ENCODE results near the gene CKB. TPM values are rescaled to one million over a fixed set of nuclear protein-coding genes. Genes with fewer than 3 reads are reported as not detected.

CKB gene
- total and polyA plus RNA-seq, 5 experiments from 2014 or later, result 0.69 to 1.8 TPM; not detected in 3

- peak in 2 of 10 donors; percentile 3 to 32 for DNase-seq
- Mint-ChIP-seq H3K9me3 (no peaks in the 10 kb centered on the region), H3K27ac (no peak overlapping the region), H3K4me1 (peaks cover 0 to 3% (median 2%) of the 10 kb centered on the region in 4 donors), H3K4me3 (no peak overlapping the region), H3K27me3 (peaks cover 0 to 3% (median 0%) of the 10 kb centered on the region in 5 donors), H3K36me3 (no peaks in the 10 kb centered on the region)
- ATAC-seq, result no peak
- POLR2A ChIA-PET, result no interaction called here
Measured at GRCh38 chr14:103540821-103541708, 18.4 kb upstream of the CKB start.

- Mint-ChIP-seq H3K9me3 (no peaks in the 10 kb centered on the region), H3K27me3 (peaks cover 0 to 1% (median 0%) of the 10 kb centered on the region in 5 donors), H3K27ac (no peak overlapping the region), H3K4me1 (peaks cover 0 to 3% (median 2%) of the 10 kb centered on the region in 4 donors), H3K36me3 (no peaks in the 10 kb centered on the region), H3K4me3 (no peak overlapping the region)
- POLR2A ChIA-PET, result interaction anchor here (1.1 to 1.6 kb wide), 2 partner anchors 23 kb away, joined by 3 to 4 read pairs; no protein-coding TSS in a partner anchor
- no peak for DNase-seq
- peak; percentile 31 to 33 for ATAC-seq
Measured at GRCh38 chr14:103539056-103539825, 16.6 kb upstream of the CKB start.

- peak in 1 of 10 donors; percentile 3 for DNase-seq
- Mint-ChIP-seq H3K9me3 (no peaks in the 10 kb centered on the region), H3K27ac (no peak overlapping the region), H3K27me3 (peaks cover 0 to 1% (median 0%) of the 10 kb centered on the region in 5 donors), H3K36me3 (peaks cover 0 to 2% (median 0%) of the 10 kb centered on the region in 3 donors), H3K4me1 (peaks cover 0 to 3% (median 2%) of the 10 kb centered on the region in 4 donors), H3K4me3 (no peak overlapping the region)
- ATAC-seq, result no peak
- POLR2A ChIA-PET, result interaction anchor here (1.1 to 1.6 kb wide), 2 partner anchors 23 kb away, joined by 3 to 4 read pairs; no protein-coding TSS in a partner anchor
Measured at GRCh38 chr14:103538291-103539055, 15.8 kb upstream of the CKB start.

GRCh38 chr14:103537175-103537990 lies 14.8 kb upstream of the CKB start:
- ATAC-seq (no peak), DNase-seq (peak in 1 of 10 donors; percentile 1)
- peak overlapping the region in 4 of 10 donors; percentile 13 to 85 (median 61) for H3K27ac Mint-ChIP-seq
- H3K36me3 Mint-ChIP-seq, result peaks cover 0 to 2% (median 0%) of the 10 kb centered on the region in 3 donors
- no peaks in the 10 kb centered on the region for H3K27me3 Mint-ChIP-seq
- no peaks in the 10 kb centered on the region for H3K9me3 Mint-ChIP-seq
- H3K4me1 Mint-ChIP-seq, result peaks cover 0 to 3% (median 2%) of the 10 kb centered on the region in 4 donors
- H3K4me3 Mint-ChIP-seq, result peak overlapping the region in 1 of 10 donors; percentile 4
- POLR2A ChIA-PET, result no interaction called here

GRCh38 chr14:103536693-103537092 lies 14.1 kb upstream of the CKB start:
- peaks cover 1 to 5% (median 3%) of the 10 kb centered on the region in 4 donors for H3K4me1 Mint-ChIP-seq
- H3K36me3 Mint-ChIP-seq, result peaks cover 0 to 2% (median 0%) of the 10 kb centered on the region in 3 donors
- POLR2A ChIA-PET, result no interaction called here
- H3K27me3 Mint-ChIP-seq, result no peaks in the 10 kb centered on the region
- H3K27ac Mint-ChIP-seq, result peak overlapping the region in 4 of 10 donors; percentile 13 to 85 (median 56)
- ATAC-seq, result no peak
- DNase-seq, result peak in 1 of 10 donors; percentile 2
- no peak overlapping the region for H3K4me3 Mint-ChIP-seq
- H3K9me3 Mint-ChIP-seq, result no peaks in the 10 kb centered on the region

DNA sequence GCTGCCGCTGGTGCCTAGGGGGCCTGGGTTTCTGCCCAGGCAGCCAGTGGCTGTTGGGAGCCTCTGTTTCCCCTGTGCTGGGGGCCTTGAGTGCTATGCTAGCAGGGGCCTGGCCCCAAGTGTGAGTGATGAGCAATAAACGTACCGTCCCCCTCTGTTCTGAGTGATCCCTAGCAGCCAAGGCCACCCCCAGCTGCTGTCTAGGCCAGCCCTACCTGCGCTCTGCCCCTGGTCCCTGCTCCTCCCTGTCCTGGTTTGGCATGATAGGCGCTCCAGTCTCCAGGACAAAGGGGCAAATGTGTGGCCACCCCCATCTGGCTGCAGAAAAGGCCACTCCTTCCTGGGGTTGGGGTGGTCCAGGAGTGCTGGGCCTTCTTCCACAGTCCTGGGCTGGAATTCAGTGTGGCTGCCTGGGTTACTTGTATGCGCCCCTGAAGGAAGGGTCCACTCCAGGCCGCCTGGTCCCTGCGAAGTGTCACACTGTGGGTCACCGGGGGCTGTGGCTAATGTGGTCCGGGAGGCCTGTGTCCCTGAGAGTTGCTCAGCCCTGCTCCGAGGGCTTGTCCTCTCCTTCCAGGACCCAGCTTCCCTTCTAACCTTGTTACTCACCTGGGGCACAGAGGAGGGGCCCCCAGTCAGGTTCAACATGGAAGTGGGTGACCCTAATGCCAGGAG lies 13.4 kb upstream of the CKB start:
- Mint-ChIP-seq H3K9me3 (no peaks in the 10 kb centered on the region), H3K4me1 (peaks cover 4 to 12% (median 8%) of the 10 kb centered on the region in 4 donors), H3K36me3 (peaks cover 0 to 2% (median 0%) of the 10 kb centered on the region in 3 donors), H3K27me3 (no peaks in the 10 kb centered on the region), H3K4me3 (no peak overlapping the region), H3K27ac (peak overlapping the region in 1 of 10 donors; percentile 59)
- no peak for DNase-seq
- POLR2A ChIA-PET, result interaction anchor here (0.6 kb wide), 1 partner anchor 1400 kb away, joined by 4 read pairs; no protein-coding TSS in a partner anchor
- ATAC-seq, result no peak

- POLR2A ChIA-PET, result interaction anchor here (0.6 kb wide), 1 partner anchor 1399 kb away, joined by 4 read pairs; no protein-coding TSS in a partner anchor
- Mint-ChIP-seq H3K4me1 (peaks cover 9 to 19% (median 13%) of the 10 kb centered on the region in 4 donors), H3K27me3 (no peaks in the 10 kb centered on the region), H3K4me3 (no peak overlapping the region), H3K9me3 (no peaks in the 10 kb centered on the region), H3K36me3 (peaks cover 0 to 2% (median 0%) of the 10 kb centered on the region in 3 donors), H3K27ac (no peak overlapping the region)
- DNase-seq, result no peak
- ATAC-seq, result no peak
Measured at GRCh38 chr14:103535081-103535890, 12.7 kb upstream of the CKB start.

DNA sequence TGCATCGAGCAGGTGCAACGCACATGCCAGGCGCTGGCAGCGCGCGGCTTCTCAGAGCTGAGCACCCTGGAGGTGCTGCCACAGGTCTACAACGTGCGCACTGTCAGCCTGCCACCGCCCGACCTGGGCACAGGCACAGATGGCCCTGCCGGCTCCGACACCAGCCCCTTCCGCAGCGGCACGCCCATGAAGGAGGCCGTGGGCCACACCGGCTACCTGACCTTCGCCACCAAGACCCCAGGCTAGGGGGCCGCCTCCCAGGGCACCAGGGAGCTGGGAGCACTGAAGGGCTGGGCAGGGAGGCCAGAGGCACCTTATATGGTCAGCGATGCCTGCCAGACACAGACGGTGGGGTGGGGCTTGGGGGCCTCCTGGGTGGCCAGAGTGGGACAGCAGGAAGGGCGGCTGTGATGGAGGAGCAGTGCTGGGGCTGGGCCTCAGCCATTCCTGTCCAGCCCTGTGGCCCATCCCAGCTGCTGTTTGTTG lies 12.0 kb upstream of the CKB start:
- DNase-seq (no peak), ATAC-seq (no peak)
- H3K4me3 Mint-ChIP-seq, result no peak overlapping the region
- POLR2A ChIA-PET, result no interaction called here
- no peaks in the 10 kb centered on the region for H3K27me3 Mint-ChIP-seq
- H3K9me3 Mint-ChIP-seq, result no peaks in the 10 kb centered on the region
- peaks cover 0 to 4% (median 0%) of the 10 kb centered on the region in 3 donors for H3K36me3 Mint-ChIP-seq
- H3K4me1 Mint-ChIP-seq, result peaks cover 13 to 26% (median 19%) of the 10 kb centered on the region in 4 donors
- H3K27ac Mint-ChIP-seq, result no peak overlapping the region

DNA sequence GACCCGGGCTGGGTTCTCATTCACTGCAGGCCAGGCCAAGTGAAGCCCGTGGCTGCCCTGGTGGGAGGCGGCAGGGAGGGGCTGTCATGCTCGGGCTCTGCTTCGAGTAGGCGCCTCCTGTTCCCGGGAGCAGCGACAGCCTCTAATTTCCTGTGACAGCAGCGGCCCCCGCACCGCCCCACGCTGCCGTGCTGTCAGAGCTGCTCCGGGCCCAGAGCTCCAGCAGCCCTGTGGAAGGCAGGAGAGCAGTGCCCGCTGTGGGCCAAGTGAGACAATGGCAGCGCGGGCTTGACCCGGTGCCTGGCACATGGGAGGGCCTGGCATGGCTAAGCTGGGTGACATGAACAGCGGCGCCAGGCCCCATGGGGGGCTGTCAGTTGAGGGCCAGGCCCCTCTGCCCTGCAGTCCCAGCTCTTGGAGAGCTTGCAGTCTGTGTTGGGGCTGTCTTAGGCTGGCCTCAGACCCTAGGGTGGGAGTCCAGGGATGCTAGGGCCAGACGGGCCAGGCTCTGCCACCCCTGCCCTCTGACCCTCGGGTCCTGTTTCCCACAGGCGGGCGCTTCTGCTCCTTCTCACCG lies 11.5 kb upstream of the CKB start:
- H3K27ac Mint-ChIP-seq, result no peak overlapping the region
- POLR2A ChIA-PET, result interaction anchor here (1.7 kb wide), 1 partner anchor 11 kb away, joined by 4 read pairs; no protein-coding TSS in a partner anchor
- H3K9me3 Mint-ChIP-seq, result no peaks in the 10 kb centered on the region
- H3K4me1 Mint-ChIP-seq, result peaks cover 16 to 27% (median 22%) of the 10 kb centered on the region in 4 donors
- no peaks in the 10 kb centered on the region for H3K27me3 Mint-ChIP-seq
- ATAC-seq (no peak), DNase-seq (no peak)
- peaks cover 0 to 4% (median 0%) of the 10 kb centered on the region in 3 donors for H3K36me3 Mint-ChIP-seq
- no peak overlapping the region for H3K4me3 Mint-ChIP-seq

All from naive thymus-derived CD8-positive, alpha-beta T cell (primary cell).